ENCODE results near the gene LMNTD2.

LMNTD2 gene

DNA sequence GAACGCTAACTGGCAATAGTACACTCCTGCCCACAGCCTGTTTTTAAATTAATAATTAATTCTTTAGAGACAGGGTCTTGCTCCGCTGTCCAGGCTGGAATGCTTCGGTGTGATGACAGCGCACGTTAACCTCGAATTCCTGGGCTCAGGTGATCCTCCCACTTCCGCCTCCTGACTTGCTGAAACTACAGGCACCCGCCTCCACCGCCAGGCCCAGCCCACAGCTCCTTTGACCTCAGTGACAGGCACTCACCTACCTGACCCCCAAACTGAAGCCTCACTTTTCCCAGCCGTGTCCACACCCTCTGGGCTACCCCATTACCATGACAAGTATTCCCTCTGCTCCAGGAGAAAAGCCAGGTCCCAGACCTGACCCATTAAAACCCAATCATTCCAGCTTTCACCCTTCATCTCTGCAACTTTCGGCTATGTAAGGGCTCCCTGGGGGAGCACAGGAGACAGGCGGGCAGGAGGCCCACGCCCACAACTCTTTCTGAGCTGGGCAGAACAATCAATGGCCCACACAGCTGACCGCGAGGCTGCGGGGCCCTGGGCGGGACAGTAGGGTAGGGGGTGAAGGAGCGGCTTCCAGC lies 730 bp downstream of the LMNTD2 start:
- peak overlapping the region in 4 of 5 donors; percentile 62 to 75 (median 64) for H3K4me3 ChIP-seq (ENCODE audit: low read depth in 1 of 5, low read length in 5 of 5)
- H3K27me3 ChIP-seq (ENCODE audit: control insufficient read depth in 5 of 5, insufficient read depth in 4 of 5, low read length in 5 of 5): peaks cover 28 to 44% (median 38%) of the 10 kb centered on the region in 5 donors
- H3K9me3 ChIP-seq (ENCODE audit: control insufficient read depth in 5 of 5, low read length in 5 of 5): no peaks in the 10 kb centered on the region
- H3K9ac ChIP-seq (ENCODE audit: low read length in 5 of 5): peak overlapping the region in 3 of 5 donors; percentile 56 to 78 (median 66)
- peaks cover 0 to 3% (median 0%) of the 10 kb centered on the region in 5 donors for H3K36me3 ChIP-seq (ENCODE audit: control insufficient read depth in 5 of 5, insufficient read depth in 5 of 5, low read length in 5 of 5)
- H3K27ac ChIP-seq (ENCODE audit: low read depth, low read length): no peak overlapping the region
- peaks cover 0 to 24% (median 19%) of the 10 kb centered on the region in 5 donors for H3K4me1 ChIP-seq (ENCODE audit: control insufficient read depth in 5 of 5, insufficient read depth in 5 of 5, low read length in 5 of 5)

DNA sequence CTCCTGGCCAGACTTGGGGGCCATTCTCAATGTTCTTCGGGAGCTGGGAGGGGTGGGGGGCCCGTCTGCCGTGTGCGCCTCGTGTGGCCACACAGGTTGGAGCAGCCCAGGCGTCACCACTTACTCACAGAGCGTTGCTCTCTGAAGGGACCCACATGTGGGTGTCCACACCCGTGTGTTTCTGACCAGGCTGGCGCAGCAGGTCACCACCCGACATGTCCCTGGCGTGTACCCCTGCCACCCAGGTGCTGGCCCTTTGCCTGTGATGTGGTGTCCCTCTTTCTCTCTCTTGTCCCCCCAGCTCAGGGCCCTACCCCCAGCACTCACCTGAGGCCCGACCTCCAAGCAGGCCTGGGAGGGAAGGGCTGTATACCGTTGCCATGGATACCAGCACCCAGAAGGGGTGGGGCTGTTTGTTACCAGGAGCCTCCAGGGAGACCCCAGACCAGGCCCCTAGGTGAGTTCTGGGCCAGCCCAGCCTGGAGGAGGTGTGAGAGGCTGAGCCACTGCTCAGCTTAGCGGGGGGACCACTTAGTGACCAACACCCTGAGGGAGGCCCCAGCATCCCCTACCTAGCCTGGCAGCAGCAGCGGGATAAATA lies 1.4 kb downstream of the LMNTD2 start:
- Histone ChIP-seq H3K9me3 (ENCODE audit: control insufficient read depth in 5 of 5, low read length in 5 of 5) (no peaks in the 10 kb centered on the region), H3K27me3 (ENCODE audit: control insufficient read depth in 5 of 5, insufficient read depth in 4 of 5, low read length in 5 of 5) (peaks cover 35 to 50% (median 45%) of the 10 kb centered on the region in 5 donors), H3K4me3 (ENCODE audit: low read depth in 1 of 5, low read length in 5 of 5) (no peak overlapping the region), H3K36me3 (ENCODE audit: control insufficient read depth in 5 of 5, insufficient read depth in 5 of 5, low read length in 5 of 5) (peaks cover 0 to 3% (median 0%) of the 10 kb centered on the region in 5 donors), H3K4me1 (ENCODE audit: control insufficient read depth in 5 of 5, insufficient read depth in 5 of 5, low read length in 5 of 5) (peaks cover 0 to 28% (median 20%) of the 10 kb centered on the region in 5 donors), H3K27ac (ENCODE audit: low read depth, low read length) (no peak overlapping the region), H3K9ac (ENCODE audit: low read length in 5 of 5) (no peak overlapping the region)

DNA sequence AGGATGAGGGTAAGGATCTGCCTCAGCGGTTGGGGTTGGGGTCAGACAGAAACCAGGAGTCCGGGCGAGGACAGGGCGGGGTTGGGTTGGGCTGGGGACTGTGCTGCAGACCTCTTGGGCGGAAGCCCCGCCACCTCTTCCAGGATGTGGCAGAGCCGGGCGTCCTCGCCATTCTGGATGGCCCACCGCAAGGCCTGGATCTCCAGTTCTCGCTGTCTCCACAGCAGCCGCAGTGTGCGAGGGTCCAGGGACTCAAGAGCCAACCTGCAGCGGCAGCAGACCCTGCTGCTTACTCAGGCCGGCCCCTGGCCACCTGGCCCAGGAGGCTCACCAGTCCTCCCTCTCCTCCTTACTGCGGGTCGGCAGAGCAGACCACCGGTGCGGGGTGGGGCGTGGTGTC lies 2.0 kb downstream of the LMNTD2 start:
- Histone ChIP-seq H3K4me1 (ENCODE audit: control insufficient read depth in 5 of 5, insufficient read depth in 5 of 5, low read length in 5 of 5) (peaks cover 0 to 28% (median 20%) of the 10 kb centered on the region in 5 donors), H3K27ac (ENCODE audit: low read depth, low read length) (no peak overlapping the region), H3K36me3 (ENCODE audit: control insufficient read depth in 5 of 5, insufficient read depth in 5 of 5, low read length in 5 of 5) (no peaks in the 10 kb centered on the region), H3K9ac (ENCODE audit: low read length in 5 of 5) (no peak overlapping the region), H3K27me3 (ENCODE audit: control insufficient read depth in 5 of 5, insufficient read depth in 4 of 5, low read length in 5 of 5) (peaks cover 41 to 57% (median 51%) of the 10 kb centered on the region in 5 donors), H3K9me3 (ENCODE audit: control insufficient read depth in 5 of 5, low read length in 5 of 5) (no peaks in the 10 kb centered on the region), H3K4me3 (ENCODE audit: low read depth in 1 of 5, low read length in 5 of 5) (no peak overlapping the region)

DNA sequence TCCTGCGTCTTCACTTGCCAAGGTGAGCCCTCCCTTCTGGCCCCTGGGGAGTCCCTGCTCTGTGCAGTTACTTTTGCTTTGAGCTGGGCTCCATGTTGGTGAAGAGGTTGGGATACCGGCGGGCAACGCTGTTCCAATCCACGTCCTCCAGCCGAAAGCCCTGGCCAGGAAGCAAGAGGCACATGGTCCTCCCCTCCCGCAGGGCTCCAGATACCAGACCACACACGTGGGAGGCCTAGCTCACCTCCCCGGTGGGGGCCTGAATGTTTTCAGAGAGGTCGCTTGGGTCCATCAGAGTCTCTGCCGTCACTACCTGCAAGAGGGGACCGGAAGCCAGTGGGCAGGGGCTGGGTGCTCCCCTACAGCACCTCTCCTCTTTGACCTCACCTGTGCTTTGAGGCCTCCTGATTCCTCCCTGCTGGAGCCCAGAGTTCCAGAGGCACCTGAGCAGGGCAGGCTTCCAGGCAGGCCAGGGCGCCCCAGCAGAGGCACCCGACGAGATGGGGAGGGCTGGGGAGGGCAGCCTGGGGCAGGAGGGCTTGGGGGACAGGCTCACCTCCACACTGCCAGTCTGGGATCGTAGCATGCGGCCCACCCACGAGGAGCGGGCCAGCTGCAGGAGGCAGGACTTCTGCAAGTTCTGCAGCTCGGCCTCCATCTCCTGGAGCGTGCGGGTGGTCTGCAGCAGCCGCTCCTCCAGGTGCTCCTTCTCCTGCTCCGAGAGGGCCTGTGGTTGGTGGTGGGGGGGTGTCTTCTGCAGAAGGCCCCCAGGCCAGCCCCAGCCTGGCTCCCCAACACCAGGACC lies 3.0 kb downstream of the LMNTD2 start:
- H3K27ac ChIP-seq (ENCODE audit: low read depth, low read length): no peak overlapping the region
- H3K4me3 ChIP-seq (ENCODE audit: low read depth in 1 of 5, low read length in 5 of 5): no peak overlapping the region
- peaks cover 0 to 28% (median 20%) of the 10 kb centered on the region in 5 donors for H3K4me1 ChIP-seq (ENCODE audit: control insufficient read depth in 5 of 5, insufficient read depth in 5 of 5, low read length in 5 of 5)
- no peak overlapping the region for H3K9ac ChIP-seq (ENCODE audit: low read length in 5 of 5)
- H3K36me3 ChIP-seq (ENCODE audit: control insufficient read depth in 5 of 5, insufficient read depth in 5 of 5, low read length in 5 of 5): no peaks in the 10 kb centered on the region
- H3K27me3 ChIP-seq (ENCODE audit: control insufficient read depth in 5 of 5, insufficient read depth in 4 of 5, low read length in 5 of 5): peaks cover 45 to 66% (median 59%) of the 10 kb centered on the region in 5 donors
- no peaks in the 10 kb centered on the region for H3K9me3 ChIP-seq (ENCODE audit: control insufficient read depth in 5 of 5, low read length in 5 of 5)

DNA sequence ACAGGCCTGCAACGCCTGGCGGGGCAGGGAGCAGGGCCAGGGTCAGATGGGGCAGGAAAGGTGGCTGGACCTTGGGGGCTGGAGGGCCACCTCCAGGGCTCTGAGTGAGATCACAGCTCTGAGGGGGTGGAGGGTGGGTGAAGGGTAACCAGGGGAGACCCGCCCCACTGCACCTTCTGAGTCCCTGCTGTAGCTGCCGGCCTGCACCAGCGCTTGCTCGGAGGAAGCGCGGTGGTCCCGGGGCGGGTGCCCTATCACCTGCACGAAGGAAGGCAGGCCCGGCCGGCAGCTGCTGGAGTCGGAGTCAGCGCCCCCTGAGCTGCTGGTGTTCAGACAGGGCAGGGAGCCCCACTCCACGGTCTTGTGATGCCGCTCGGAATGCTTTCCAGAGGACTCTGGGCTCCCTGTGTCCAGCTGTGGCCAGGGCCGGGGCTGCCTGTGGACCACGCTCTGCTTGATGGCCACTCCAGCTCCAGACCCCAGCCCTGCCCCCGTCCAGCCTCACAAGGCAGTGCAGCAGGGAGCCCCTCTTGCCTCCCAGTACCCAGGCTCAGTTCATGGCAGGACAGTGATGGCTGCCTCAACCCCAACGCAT lies 3.8 kb downstream of the LMNTD2 start:
- Histone ChIP-seq H3K4me1 (ENCODE audit: control insufficient read depth in 5 of 5, insufficient read depth in 5 of 5, low read length in 5 of 5) (peaks cover 0 to 25% (median 19%) of the 10 kb centered on the region in 5 donors), H3K27me3 (ENCODE audit: control insufficient read depth in 5 of 5, insufficient read depth in 4 of 5, low read length in 5 of 5) (peaks cover 45 to 73% (median 62%) of the 10 kb centered on the region in 5 donors), H3K36me3 (ENCODE audit: control insufficient read depth in 5 of 5, insufficient read depth in 5 of 5, low read length in 5 of 5) (no peaks in the 10 kb centered on the region), H3K4me3 (ENCODE audit: low read depth in 1 of 5, low read length in 5 of 5) (no peak overlapping the region), H3K27ac (ENCODE audit: low read depth, low read length) (no peak overlapping the region), H3K9ac (ENCODE audit: low read length in 5 of 5) (no peak overlapping the region), H3K9me3 (ENCODE audit: control insufficient read depth in 5 of 5, low read length in 5 of 5) (no peaks in the 10 kb centered on the region)

DNA sequence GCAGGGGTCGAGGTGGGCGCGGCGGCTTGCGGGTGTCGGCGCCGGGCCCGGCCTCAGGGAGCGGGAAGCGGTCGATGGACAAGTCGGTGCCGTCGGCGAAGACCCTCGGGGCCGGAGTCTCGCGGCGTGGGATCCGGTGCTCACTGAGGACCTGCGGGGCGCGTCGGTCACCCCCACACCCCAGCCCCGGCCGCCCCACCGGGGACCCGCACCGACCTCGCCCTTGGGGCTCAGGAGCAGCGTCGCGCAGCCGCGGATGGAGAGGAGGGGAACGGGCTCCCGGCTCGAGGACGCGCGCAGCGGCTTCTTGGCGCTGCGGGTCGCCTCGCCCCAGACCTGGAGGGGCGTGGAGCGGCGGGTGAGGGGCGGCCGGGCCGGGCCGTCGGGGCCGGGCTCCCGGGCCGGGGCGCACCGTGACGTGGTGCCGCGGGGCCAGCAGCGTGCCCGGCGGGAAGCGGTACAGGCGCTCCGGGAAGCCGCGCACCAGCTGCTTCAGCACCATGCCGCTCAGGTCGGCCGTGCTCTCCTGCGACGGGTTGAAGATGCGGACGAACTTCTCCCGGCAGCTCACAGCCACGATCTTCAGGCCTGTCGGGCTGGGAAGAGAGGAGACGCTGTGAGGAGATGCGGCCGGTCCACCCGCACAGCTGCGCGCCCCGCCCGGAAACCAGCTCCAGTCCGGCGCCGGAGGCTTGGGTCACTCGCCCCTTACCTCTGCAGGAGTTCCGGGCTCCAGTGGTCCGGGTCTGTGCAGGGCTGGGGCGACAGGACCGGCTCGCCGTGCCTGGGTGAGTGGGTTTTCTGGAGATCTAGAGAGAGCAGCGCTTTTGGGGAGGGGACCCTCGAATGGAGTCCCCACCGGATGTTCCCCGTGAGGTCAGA lies 4.5 kb downstream of the LMNTD2 start:
- no peak overlapping the region for H3K9ac ChIP-seq (ENCODE audit: low read length in 5 of 5)
- no peaks in the 10 kb centered on the region for H3K9me3 ChIP-seq (ENCODE audit: control insufficient read depth in 5 of 5, low read length in 5 of 5)
- no peak overlapping the region for H3K4me3 ChIP-seq (ENCODE audit: low read depth in 1 of 5, low read length in 5 of 5)
- peaks cover 45 to 77% (median 62%) of the 10 kb centered on the region in 5 donors for H3K27me3 ChIP-seq (ENCODE audit: control insufficient read depth in 5 of 5, insufficient read depth in 4 of 5, low read length in 5 of 5)
- H3K4me1 ChIP-seq (ENCODE audit: control insufficient read depth in 5 of 5, insufficient read depth in 5 of 5, low read length in 5 of 5): peaks cover 0 to 18% (median 12%) of the 10 kb centered on the region in 5 donors
- H3K27ac ChIP-seq (ENCODE audit: low read depth, low read length): no peak overlapping the region
- no peaks in the 10 kb centered on the region for H3K36me3 ChIP-seq (ENCODE audit: control insufficient read depth in 5 of 5, insufficient read depth in 5 of 5, low read length in 5 of 5)

DNA sequence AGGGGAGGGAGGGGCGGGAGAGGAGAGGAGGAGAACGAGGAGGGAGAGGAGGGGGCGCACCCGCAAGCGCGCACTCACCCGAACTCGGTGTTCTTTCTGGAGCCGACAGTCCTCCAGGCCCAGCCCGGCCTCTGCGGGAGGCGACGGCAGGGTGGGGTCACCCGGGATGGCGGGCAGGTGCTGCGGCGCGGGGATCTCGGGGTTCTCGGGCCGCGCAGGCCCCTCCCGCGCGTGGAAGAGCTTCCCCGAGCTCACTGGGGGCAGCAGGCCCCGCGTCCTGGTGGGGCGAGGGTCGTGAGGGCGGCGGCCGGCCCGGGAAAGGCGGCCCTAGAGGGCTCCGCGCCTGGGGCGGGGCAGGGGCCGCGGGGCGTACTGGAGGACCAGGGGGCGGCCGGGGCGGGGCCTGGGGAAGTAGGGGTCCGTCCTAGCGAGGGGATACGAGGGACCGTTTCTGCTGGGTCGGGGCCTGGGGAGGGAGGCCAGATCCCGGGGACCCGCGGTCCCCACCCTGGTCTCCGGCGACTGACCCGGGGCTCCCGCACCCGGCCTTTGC lies 5.2 kb downstream of the LMNTD2 start:
- Histone ChIP-seq H3K27ac (ENCODE audit: low read depth, low read length) (no peak overlapping the region), H3K27me3 (ENCODE audit: control insufficient read depth in 5 of 5, insufficient read depth in 4 of 5, low read length in 5 of 5) (peaks cover 45 to 78% (median 65%) of the 10 kb centered on the region in 5 donors), H3K9ac (ENCODE audit: low read length in 5 of 5) (no peak overlapping the region), H3K4me3 (ENCODE audit: low read depth in 1 of 5, low read length in 5 of 5) (no peak overlapping the region), H3K36me3 (ENCODE audit: control insufficient read depth in 5 of 5, insufficient read depth in 5 of 5, low read length in 5 of 5) (no peaks in the 10 kb centered on the region), H3K9me3 (ENCODE audit: control insufficient read depth in 5 of 5, low read length in 5 of 5) (no peaks in the 10 kb centered on the region), H3K4me1 (ENCODE audit: control insufficient read depth in 5 of 5, insufficient read depth in 5 of 5, low read length in 5 of 5) (peaks cover 0 to 14% (median 10%) of the 10 kb centered on the region in 5 donors)

DNA sequence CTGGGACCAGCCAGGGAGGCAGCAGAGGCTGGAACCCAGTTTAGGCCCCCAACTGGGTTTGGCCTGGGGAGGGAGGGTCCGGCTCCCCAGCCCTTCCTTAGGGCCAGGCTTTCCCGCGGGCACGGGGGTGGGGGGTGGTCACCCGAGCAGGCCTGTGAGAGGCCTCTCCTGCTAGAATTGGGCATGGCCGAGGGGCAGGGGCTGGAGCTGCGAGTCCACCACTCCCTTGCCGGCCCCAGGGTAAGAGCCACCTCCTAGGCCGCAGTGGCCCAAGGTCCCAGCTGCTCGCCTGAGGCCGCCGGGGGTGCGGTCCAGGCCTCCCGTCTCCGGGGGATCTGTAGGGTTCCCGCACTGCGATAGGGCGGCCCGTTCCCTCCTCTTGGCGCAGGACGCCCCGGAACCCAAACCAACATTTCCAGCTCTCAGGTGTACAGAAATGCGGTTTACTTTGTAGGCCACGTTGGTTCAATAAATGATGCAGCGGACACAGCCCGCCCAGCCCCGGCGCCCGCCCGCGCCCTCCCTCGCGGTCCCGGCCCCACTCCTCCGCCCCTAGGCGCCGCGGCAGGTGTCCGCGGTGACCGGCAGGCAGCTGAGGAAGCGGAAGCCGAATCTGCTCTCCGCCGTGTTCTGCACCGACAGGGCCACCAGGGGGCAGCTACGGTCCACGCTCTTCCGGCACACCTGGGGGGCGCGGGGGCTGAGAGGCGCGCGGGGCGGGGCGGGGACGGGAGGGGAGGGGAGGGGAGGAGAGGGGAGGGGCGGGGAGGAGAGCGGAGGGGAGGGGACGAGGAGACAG lies 5.9 kb downstream of the LMNTD2 start:
- peaks cover 0 to 9% (median 5%) of the 10 kb centered on the region in 5 donors for H3K4me1 ChIP-seq (ENCODE audit: control insufficient read depth in 5 of 5, insufficient read depth in 5 of 5, low read length in 5 of 5)
- H3K9ac ChIP-seq (ENCODE audit: low read length in 5 of 5): no peak overlapping the region
- peaks cover 45 to 77% (median 64%) of the 10 kb centered on the region in 5 donors for H3K27me3 ChIP-seq (ENCODE audit: control insufficient read depth in 5 of 5, insufficient read depth in 4 of 5, low read length in 5 of 5)

More for the DNA sequence above, 5.9 kb downstream of the LMNTD2 start:
- no peak overlapping the region for H3K27ac ChIP-seq (ENCODE audit: low read depth, low read length)
- H3K4me3 ChIP-seq (ENCODE audit: low read depth in 1 of 5, low read length in 5 of 5): peak overlapping the region in 1 of 5 donors; percentile 42
- no peaks in the 10 kb centered on the region for H3K36me3 ChIP-seq (ENCODE audit: control insufficient read depth in 5 of 5, insufficient read depth in 5 of 5, low read length in 5 of 5)
- no peaks in the 10 kb centered on the region for H3K9me3 ChIP-seq (ENCODE audit: control insufficient read depth in 5 of 5, low read length in 5 of 5)
